Activated CD4-positive, CD25-positive, alpha-beta regulatory T cell treated with anti-CD3 and anti-CD28 coated beads, Interleukin-2, amount 50 U/mL, for 16 hours (primary cell): ENCODE measurements around the gene GPR15.

Experiments used
- DNase-seq: peaks from one replicate; pipeline ENCODE4 v3.0.0-alpha.2; 2020; ENCODE audit warnings: low read depth, low spot score

The GPR15 gene

GRCh38 chr3:98531622-98532274 is at the start of gene GPR15:
Gene GPR15, plus strand, starts transcription at chr3:98531978. Its CDS starts 56 bp downstream, at chr3:98532034.
- no peak for DNase-seq

- no peak for DNase-seq
These were observed 48.9 kb upstream of the GPR15 start for GRCh38 chr3:98482717-98483482.

- DNase-seq: no peak
These were observed 48.2 kb upstream of the GPR15 start for GRCh38 chr3:98483626-98484025.

DNA sequence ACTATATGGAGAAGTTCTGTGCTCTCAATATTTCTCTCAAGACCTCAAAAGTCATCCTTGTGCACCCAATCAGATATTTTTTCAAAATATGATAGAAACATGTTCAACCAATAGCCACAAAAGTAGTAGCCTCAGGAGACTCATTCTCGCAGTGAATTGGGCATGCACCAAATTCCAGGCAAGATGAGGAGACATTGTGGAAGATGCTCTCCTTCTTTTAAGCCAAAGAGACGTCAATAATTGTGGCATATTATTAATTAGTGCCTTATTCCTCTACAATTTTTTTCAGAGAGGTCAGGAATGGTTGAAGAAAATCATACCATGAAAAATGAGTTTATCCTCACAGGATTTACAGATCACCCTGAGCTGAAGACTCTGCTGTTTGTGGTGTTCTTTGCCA is 34.4 kb upstream of the GPR15 start, which contains the start of gene OR5K2:
Gene OR5K2 (plus strand): TSS at position 301 of the 400 bp plus-strand sequence. CDS start 0 bp downstream, at position 301.
- DNase-seq: no peak

GRCh38 chr3:98500019-98500418 is 31.8 kb upstream of the GPR15 start:
- no peak for DNase-seq

- no peak for DNase-seq
These were observed 30.5 kb upstream of the GPR15 start for GRCh38 chr3:98501270-98501669.

DNA sequence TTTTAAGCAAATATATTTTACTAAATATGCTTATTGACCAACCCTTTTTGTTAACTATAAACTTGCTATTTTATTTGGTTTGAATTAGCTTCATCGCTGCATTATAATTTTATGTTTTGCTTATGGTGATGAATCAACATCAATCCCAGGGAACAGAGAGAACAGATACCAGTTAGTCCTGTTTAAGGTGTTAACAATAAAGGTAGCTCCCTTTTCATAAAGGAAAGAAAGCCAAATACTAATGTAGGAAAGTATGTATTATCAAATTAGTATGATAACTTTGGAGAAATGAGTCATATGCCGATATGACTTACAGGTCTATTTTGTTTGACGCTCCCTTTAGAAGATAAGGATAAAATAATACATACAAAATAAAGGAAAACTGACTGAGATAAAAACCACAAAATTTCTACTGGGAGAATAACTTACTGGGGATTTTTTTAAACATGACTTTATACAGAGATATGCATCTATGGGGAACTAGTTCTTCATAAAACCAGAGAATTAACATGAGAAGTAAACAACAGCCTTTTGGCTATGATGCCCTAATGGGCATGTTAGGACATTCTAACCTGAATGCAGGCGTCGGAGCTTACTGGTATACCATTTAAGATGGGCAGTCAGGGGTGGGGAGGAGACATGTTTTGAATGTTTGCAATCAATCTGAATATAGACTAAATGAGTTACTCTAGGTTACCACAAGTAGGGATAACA is 29.8 kb upstream of the GPR15 start:
- DNase-seq: no peak

DNA sequence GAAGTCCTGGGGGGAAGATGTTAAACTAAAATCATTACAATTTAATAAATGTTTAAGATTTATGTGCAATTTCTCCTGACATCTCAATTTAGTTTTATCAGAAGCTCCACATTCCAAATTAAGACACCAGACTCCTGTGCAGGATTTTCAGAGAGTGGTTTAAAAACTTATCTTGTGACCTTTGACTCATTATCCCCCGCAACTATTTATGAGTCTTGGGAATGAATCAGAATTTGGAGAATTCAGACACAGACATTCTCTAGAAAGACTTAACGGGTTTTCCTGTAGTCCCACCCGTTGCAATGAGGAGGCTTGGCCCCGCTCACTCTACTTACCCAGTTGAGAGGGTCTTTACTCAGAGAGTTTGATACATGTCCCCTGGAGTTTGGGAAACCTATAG is 27.2 kb upstream of the GPR15 start:
- DNase-seq: no peak

DNA sequence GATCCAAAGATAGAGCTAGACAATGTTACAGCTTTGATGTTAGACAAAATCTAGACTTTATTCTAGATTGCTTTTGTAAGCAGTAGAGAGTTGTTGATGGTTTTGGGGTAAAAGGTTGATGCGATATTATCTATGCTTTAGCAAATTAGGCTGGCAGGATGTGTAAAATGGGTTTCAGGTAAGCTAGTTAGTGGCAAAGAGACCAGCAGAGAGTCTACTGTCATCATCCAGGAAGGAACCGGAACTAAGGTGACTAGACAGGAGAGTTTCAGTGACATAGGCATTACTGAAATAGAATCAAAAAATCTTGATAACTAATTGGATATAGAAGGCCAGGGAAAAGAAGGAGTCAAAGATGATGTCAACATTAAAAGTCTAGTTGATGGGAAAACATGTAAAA is 23.2 kb upstream of the GPR15 start:
- no peak for DNase-seq

DNA sequence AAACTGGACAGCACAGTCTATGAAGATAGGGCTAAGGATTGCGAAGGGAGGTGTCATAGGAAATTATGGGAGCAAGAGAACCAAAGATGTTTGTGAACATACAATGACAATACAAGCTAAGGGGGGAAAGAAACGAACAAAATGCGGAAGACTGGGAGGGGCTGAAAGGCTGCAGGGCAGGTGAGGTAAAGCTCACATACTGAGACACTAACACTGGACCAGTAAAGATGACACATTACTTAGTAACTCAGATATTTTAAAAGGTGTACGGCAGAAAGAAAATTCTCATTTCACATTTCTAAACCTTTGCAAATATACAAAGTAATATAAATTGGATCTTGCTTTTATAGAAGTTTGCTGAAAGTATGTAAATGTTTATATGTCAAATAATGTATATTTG is 19.2 kb upstream of the GPR15 start:
- no peak for DNase-seq

- no peak for DNase-seq
These were observed 18.7 kb upstream of the GPR15 start for GRCh38 chr3:98513091-98513511.

DNA sequence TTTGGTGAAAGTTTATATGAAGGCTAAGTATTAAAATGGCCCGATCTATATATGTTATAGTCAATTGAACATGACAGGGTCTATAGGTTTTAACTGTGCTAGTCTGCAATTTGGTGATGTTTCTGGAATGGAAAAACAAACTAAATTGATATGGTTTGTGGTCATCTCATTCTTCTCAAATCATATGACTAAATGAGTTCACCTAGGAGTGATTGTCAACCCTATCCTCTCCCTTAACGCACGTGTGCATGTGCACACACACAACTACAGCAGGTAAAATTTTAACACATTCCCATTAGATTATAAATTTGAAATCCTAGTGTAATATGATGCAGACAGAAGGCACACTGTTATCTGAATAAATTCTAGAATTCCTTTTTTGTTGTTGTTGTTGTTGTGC is 18.0 kb upstream of the GPR15 start:
- no peak for DNase-seq

DNA sequence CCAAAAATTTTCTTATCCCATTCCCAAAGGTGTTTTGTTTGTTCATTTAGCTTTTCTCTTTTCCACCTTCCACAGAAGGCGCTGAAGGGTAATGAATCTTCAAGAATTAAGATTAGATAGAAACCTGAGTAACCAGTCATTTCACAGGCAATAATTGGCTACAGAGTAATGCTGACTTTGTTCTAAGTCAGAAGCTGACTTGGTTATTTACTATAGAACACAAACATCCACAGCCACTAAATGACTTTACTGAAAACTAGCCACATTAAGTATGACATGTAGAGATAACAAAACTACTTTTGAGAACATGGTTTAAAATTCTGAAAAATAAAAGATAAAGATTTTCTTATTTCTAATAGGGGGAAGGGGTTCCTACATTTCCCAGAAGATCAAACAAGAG is 16.8 kb upstream of the GPR15 start:
- no peak for DNase-seq

DNA sequence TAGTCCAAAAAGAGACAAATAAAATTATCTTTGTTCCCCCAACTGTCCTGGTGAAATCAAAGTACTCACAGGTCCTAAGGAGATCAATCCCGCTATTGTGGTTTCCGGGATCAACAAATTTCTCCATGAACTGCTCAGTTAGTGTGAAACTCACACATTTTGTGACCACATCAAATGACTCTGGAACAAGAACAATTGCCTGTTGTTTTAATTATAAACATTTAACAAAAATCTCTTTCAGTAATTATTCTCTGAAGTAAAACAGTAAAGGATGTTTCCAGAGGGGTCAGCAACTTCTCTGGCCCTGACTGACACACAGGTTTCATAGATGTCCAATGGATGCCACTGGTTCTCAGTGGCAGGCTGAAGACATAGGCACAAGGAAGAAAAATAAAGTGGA is 13.0 kb upstream of the GPR15 start:
- no peak for DNase-seq

- no peak for DNase-seq
These were observed 12.4 kb upstream of the GPR15 start for GRCh38 chr3:98519351-98519750.

GRCh38 chr3:98521897-98522543 is 9.8 kb upstream of the GPR15 start:
- DNase-seq: peak; percentile 37

- peak; percentile 92 for DNase-seq
These were observed 9.1 kb upstream of the GPR15 start, which contains the start of gene CLDND1 for GRCh38 chr3:98522544-98523281. Gene CLDND1, minus strand, starts transcription at chr3:98522902. Its CDS starts 1,478 bp downstream, at chr3:98521424.

GRCh38 chr3:98525494-98525893 is 6.3 kb upstream of the GPR15 start:
- no peak for DNase-seq

- DNase-seq: no peak
These were observed 3.1 kb upstream of the GPR15 start for GRCh38 chr3:98528474-98529346.

GRCh38 chr3:98529856-98530459 is 1.8 kb upstream of the GPR15 start:
- no peak for DNase-seq
